Tongue (tissue), 3 donors: ENCODE measurements around the gene TRIM15. TPM values are rescaled to one million over a fixed set of nuclear protein-coding genes. Genes with fewer than 3 reads are reported as not detected.
"Not testable (repeated sequence)": the region's sequence is repeated elsewhere in the genome, so short reads cannot be mapped to it uniquely, and the experiment has no call there.

Source experiments
- DNase-seq: peaks from one replicate; pipeline ENCODE4 v3.0.0-alpha.2; 2015
- small RNA-seq: library from RNA; depleted of rRNA; stranded (forward); fragments of <200 nt; gene quantifications from one replicate; pipeline ENCODE3, GENCODE V24; 2014; ENCODE audit warnings: low replicate concordance
- total RNA-seq: library from RNA; depleted of rRNA; stranded (reverse); fragments of >200 nt; gene quantifications from one replicate; pipeline ENCODE4 v1.2.3, GENCODE V29; 2014

Gene TRIM15
- total RNA-seq, 1 donor from 2014 or later: not detected

DNA sequence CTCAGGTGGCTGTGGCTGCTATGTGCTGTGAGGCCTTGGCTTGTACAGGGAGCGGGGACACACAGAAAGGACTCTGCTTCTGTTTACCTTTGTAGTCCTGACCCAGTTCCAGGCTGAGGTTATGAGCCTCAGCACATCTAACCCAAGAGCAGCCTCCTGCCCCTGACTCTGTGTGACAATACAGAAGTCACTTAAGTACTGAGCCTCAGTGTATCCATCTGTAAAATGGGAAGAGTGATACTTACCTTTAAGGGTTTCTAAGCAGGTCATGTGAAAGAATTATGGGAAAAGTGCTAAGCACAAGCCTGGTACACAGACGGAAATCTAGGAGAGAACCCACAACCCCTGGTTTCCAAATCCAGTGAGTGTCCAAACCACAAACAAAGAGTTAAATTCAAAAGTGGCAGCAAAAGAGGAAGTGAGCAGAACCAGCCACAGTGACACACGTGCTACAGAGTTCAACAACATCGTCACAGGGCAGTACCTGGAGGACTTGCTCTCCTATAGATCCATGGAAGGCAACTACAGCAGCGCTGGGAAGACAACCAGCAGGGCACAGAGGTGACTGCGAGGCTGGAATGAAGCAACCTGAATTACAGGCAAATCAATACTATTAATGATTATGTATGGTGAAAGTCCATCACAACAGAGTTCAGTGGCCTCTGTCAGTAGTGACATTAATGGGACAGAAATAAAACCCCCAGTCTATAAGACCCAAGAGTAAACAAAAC is 37.4 kb downstream of the TRIM15 start:
- DNase-seq: no peak

- DNase-seq: no peak
These were observed 39.0 kb downstream of the TRIM15 start for GRCh38 chr6:30202366-30202765.

DNA sequence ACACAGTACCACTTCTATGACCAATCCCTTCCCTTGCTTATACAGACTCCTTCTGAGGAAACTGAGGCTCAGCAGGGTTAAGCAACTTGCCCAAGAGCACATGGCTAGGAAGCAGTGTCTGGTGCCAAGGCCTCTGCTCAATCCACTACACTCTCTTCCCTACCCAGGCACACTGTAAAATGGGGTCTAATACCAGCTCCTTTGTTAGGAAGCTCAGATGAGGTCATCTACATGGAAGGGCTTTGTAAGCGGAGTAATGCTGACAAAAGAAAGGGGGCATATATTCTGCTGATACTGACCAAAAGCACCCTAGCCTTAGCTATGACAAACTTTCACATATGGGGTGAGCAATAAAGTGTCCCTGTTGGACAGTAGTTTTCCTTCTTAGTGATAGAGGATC is 40.8 kb downstream of the TRIM15 start:
- no peak for DNase-seq

GRCh38 chr6:30206152-30206551 is 42.8 kb downstream of the TRIM15 start:
- no peak for DNase-seq

- no peak for DNase-seq
These were observed 43.7 kb downstream of the TRIM15 start for GRCh38 chr6:30206799-30207618.

DNA sequence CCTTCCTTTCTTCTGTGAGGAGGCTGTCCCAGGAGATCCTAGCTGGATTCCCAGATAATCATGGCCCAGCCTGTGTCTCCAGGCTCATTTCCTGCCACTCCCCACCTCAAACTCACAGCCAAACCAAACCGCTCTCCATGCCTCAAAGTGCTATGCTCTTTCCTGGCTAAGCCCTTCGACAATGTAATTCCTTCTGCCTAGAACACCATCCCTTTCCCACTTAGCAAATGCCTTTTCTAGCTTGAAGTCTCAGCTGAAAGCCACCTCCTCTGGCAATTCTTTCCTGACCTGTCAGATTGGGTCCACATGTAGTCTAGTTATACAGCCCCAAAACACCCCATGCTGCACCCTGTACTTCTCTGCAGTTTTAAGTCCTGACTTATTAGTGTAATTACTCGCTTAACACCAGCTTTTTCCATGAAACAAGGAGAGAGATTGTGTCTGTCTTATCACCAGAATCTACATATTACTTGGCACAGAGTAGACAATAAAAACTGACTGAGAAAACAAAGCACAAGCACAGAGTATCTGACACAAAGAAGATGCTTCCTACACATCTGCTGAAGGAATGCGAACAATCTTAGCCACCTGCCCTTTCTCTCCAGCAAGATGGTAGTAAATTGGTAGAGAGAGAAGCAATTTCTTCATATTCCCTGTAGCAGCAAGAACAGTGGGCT is 44.4 kb downstream of the TRIM15 start:
- DNase-seq: no peak

- no peak for DNase-seq
These were observed 48.0 kb downstream of the TRIM15 start for GRCh38 chr6:30211306-30211705.

GRCh38 chr6:30211899-30212298 is 48.6 kb downstream of the TRIM15 start:
- DNase-seq: no peak

DNA sequence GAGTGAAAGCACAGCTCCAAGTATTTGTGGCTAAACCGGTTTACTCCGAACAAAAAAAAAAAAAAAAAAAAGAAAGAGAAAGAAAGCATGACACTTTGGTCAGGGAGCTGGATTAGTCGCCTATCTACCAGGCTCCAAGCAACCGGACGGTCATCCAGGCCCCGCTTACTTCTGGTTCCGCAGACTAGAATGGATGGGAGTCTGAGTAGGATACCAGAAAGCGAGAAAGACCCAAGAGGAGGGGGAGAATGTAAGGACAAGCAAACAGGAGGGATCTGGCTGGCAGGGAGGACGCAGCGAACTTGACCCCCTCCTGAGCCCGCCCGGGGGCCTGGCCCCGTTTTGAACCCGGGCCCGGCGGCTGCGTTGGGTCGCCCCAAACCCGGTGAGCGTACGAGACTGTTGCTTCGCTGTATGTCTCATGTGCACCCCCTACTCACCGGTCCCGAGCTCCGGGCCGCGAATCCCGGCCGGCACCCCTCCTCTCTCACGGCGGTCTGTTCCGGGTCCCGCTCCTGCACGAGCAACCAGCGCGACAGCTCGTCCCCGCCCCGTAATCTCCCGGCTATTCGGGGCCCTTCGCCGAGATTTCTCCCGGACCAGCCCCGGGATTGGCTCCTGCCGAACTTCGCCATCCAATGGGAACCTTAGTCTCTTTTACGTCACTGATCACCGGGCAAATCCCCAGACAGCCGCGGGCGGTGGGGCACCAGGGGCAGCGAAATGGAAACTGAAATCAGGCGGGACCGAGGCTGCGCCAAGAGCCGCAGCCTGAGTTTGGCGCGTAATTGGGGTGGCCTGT is 49.7 kb downstream of the TRIM15 start, which contains the start of gene TRIM26:
Gene TRIM26, minus strand, starts transcription at position 542 of the 802 bp plus-strand sequence. CDS start 14,303 bp downstream, outside the sequence.
- DNase-seq: peak; percentile 99

DNA sequence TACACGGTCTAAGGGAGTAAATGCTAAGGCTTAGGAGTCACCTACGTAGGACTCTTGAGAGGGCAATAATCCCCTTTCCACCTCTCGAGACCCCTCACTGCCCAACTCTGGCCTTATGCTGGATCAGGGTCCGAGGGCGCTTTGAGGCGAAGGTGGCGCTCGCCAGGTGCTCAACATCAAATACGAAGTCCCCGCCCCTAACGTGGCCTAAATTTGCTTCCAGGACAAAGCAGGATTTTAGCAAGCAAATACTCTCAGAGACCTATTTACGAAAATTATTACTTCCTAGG is 50.3 kb downstream of the TRIM15 start:
- DNase-seq: no peak

DNA sequence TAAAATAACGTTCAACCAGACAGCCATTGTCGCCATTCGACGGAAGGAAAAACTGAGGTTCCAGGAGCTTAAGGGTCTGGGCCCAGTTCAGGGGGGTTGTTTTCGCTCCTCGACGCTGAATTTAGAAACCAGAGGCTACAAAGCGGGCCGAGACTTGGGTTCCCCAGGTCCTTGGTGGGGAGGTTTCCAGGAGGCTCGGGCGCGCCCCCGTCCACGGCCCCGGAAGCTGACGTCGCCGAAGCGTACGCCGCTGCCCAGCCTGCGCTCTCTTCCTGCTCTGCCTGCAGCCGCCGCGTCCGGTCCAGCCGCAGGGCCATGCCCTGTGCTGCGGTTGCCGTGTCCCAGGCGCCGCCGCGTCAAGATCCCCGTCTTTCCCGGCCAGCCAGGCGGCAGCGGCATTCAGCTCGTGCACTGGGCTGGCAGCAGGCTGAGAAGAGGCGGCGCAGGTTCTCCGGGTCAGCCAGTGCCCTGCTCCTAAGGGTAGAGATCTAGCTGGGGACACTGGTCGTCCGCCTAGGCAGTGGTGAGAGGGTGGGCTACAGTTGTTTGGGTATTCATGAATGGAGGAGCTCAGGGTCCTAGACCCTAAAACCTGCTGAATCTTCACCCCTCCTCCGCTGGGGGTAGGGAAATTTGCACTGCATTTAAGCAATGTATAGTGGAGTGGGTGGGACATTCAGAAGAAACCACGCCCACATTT is 50.8 kb downstream of the TRIM15 start:
- DNase-seq: peak; percentile 85

DNA sequence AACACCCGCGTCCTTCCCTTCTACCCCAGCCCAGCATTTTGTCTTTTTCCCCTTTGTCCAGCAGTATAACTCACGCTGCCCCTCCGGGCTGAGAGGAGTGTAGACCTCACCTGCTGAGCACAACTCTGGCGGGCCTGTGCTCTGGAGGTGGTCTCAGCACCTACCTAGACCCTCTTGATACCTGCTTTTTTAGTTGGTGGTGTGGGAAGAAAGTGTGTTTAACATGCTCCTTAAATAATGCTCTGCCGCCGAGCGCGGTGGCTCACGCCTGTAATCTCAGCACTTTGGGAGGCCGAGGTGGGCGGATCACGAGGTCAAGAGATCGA is 51.3 kb downstream of the TRIM15 start:
- no peak for DNase-seq

- DNase-seq: no peak
These were observed 52.8 kb downstream of the TRIM15 start for GRCh38 chr6:30216096-30216495.

- peak; percentile 69 for DNase-seq
These were observed 55.9 kb downstream of the TRIM15 start for GRCh38 chr6:30219244-30219643.

GRCh38 chr6:30221395-30221794 is 58.0 kb downstream of the TRIM15 start:
- not testable (repeated sequence) for DNase-seq

DNA sequence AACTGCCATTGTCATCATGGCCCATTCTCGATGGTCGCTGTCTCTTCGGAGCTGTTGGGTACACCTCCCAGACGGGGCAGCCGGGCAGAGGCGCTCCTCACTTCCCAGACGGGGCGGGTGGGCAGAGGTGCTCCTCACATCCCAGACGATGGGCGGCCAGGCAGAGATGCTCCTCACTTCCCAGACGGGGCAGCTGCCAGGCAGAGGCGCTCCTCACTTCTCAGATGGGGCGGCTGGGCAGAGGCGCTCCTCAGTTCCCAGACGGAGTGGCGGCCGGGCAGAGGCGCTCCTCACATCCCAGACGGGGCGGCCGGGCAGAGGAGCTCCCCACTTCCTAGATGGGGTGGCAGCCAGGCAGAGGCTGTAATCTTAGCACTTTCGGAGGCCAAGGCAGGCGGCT is 58.6 kb downstream of the TRIM15 start:
- DNase-seq: not testable (repeated sequence)

Small RNA genes lying within 50 kb of the gene (small RNA-seq; reads per million reads assigned to genes)
- gene RF00554: not detected

Other genes starting within 250 kb of the TRIM15 start
- 134 TPM for gene HLA-A, start 221.0 kb upstream of the TRIM15 start, total RNA-seq
- 12.5 TPM for gene POLR1H, start 102.3 kb upstream of the TRIM15 start, total RNA-seq
- gene PPP1R11, start 96.3 kb upstream of the TRIM15 start, total RNA-seq: 10.5 TPM
- 1.8 TPM for gene RNF39, start 87.8 kb upstream of the TRIM15 start, total RNA-seq
- gene TRIM31, start 50.5 kb upstream of the TRIM15 start, total RNA-seq: not detected
- gene TRIM40, start 27.4 kb upstream of the TRIM15 start, total RNA-seq: not detected
- gene TRIM10, start 2.3 kb upstream of the TRIM15 start, total RNA-seq: 1.0 TPM
- gene TRIM26, start 49.9 kb downstream of the TRIM15 start, total RNA-seq: 35.4 TPM
- gene TRIM39, start 163.4 kb downstream of the TRIM15 start, total RNA-seq: 7.4 TPM
- 14.9 TPM for gene RPP21, start 181.6 kb downstream of the TRIM15 start, total RNA-seq